OCI-LY3 (cell line): Measurements from ENCODE around the gene PLD5.

Experiments used
- EZH2phosphoT487 ChIP-seq: fragments of 200-600 bp; shearing (Covaris generic); IDR thresholded peaks from 2 replicates; pipeline ENCODE4 v1.6.1; 2018; ENCODE audit warnings: antibody characterized with exemption, mixed run types, low read depth
- TF ChIP-seq, protein P1 (sequence below): fragments of 200-600, 300-600 bp; sonication (generic); IDR thresholded peaks from 2 replicates; pipeline ENCODE4 v1.5.1; 2014; ENCODE audit warnings: antibody characterized with exemption, low read length, low read depth

DNA sequence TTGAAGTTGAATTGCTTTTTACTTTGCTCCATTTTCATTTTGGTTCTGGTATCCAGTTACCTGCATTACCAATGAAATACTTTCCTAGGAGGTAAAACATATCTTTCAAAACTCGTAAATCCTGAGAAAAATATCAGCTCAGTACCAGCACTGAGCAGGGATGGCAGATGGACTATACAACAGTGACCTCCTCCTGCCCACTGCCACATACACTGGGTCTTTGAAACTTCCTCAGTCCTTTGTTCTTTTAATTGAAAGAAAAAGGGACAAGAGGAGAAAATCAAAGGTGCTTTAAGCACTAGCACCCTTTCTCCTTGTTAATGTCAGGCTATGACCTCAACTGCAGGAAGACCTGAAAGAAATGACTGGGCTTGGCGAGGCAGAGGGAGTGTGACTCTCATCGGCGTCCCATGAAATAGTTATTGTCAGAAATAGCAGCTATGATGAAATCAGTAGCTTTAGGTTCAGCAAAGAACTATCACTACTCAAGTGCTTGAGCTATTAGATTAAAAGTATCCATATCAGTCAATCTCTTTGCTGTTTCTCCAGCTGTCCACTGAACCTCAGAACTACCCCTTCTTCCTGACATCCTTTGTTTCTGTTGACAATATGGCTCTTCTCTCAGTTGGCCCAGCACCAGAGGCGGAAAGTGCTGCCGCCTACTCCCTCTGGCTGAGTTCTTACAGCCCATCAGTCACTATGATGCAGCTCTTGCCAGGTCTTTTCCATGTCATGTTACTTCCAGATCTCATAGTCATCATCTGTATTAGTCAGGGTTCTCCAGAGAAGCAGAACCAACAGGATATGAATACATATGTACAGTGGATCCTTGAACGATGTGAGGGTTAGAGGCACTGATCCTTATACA lies 318.6 kb downstream of the PLD5 start:
- TF ChIP-seq, protein P1, sequence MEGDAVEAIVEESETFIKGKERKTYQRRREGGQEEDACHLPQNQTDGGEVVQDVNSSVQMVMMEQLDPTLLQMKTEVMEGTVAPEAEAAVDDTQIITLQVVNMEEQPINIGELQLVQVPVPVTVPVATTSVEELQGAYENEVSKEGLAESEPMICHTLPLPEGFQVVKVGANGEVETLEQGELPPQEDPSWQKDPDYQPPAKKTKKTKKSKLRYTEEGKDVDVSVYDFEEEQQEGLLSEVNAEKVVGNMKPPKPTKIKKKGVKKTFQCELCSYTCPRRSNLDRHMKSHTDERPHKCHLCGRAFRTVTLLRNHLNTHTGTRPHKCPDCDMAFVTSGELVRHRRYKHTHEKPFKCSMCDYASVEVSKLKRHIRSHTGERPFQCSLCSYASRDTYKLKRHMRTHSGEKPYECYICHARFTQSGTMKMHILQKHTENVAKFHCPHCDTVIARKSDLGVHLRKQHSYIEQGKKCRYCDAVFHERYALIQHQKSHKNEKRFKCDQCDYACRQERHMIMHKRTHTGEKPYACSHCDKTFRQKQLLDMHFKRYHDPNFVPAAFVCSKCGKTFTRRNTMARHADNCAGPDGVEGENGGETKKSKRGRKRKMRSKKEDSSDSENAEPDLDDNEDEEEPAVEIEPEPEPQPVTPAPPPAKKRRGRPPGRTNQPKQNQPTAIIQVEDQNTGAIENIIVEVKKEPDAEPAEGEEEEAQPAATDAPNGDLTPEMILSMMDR = no peak
- TF ChIP-seq EZH2phosphoT487 = no peak
